ENCODE results near the gene HDAC4.

DNA sequence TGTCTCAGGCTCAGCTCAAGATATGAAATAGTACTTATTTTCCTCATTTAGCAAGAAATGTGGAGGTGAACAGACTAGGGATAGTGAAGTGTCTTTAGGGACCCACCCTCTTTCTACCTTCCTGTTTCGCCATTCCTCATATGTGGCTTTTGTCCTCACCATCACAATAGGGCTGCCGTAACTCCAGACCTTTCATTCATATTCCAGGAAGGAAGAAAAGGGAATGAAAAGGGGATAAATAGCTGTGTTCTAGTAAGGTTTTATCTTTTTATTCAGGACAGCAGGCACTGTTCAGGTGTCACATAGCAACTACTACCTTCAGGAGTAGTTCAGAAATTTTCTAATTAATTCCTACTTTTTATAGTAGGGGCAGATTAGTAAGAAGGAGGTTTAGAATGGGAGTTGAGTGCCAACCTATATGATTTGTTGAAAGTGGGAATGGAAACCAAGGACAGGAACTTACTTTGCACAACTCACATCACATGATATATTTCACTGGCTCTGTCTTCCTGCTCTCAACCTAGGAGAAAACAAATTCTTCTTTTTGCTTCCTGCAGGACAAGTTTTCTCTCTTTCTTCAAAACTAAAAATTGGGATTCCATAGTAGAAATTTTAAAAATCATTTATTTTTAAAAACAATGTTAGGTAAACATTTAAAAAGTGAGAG is 36.0 kb upstream of the HDAC4 start:
- TF ChIP-seq, protein P1, sequence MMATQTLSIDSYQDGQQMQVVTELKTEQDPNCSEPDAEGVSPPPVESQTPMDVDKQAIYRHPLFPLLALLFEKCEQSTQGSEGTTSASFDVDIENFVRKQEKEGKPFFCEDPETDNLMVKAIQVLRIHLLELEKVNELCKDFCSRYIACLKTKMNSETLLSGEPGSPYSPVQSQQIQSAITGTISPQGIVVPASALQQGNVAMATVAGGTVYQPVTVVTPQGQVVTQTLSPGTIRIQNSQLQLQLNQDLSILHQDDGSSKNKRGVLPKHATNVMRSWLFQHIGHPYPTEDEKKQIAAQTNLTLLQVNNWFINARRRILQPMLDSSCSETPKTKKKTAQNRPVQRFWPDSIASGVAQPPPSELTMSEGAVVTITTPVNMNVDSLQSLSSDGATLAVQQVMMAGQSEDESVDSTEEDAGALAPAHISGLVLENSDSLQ (IDR thresholded peaks at IDR 0.05) = no peak
- TF ChIP-seq NFRKB (IDR thresholded peaks at IDR 0.05) = no peak
- TF ChIP-seq FOXM1 (IDR thresholded peaks at IDR 0.05; ENCODE audit: borderline replicate concordance) = no peak
- no peak for TF ChIP-seq SUZ12 (IDR thresholded peaks at IDR 0.05)
- no peak for TF ChIP-seq LEF1 (IDR thresholded peaks at IDR 0.05; ENCODE audit: borderline replicate concordance)
- TF ChIP-seq TARDBP (IDR thresholded peaks at IDR 0.05) = no peak
- TF ChIP-seq SP1 (IDR thresholded peaks at IDR 0.05) = no peak

All from HEK293T (cell line).